ENCODE data around the gene VCAN. TPM values are rescaled to one million over a fixed set of nuclear protein-coding genes. Genes with fewer than 3 reads are reported as not detected.

The VCAN gene
- total RNA-seq, 1 donor from 2014 or later: 333 TPM

DNA sequence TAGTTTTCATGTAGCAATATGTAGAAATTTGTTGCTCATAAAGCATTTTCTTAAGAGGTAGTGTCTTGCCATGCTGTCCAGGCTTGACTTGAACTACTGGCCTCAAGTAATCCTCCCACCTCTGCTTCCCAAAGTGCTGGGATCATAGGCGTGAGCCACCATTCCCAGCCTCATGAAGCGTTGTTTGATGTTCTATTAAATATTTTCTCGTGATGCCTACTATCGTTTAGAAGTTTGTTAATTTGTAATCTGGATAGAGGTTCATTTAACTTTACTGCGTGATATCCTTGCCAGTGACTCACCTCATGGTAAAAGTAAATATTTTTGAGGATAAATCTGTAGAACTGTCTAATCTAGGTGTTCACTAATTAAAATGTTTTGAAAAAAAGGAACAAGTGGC is 82.6 kb downstream of the VCAN start:
- DNase-seq (ENCODE audit: low spot score in 2 of 2): no peak
- Histone ChIP-seq H3K27me3 (no peaks in the 10 kb centered on the region), H3K4me1 (peaks cover 3 to 46% of the 10 kb centered on the region in 2 donors), H3K27ac (peak overlapping the region; percentile 75 to 82), H3K36me3 (peaks cover 2 to 9% of the 10 kb centered on the region in 2 donors), H3K4me3 (no peak overlapping the region), H3K9me3 (no peaks in the 10 kb centered on the region)
- intact Hi-C loops (cut with DNase I): loop anchor here (10.0 kb wide), 2 partner anchors 831 to 999 kb away; partner anchors contain the start of gene EDIL3
- TF ChIP-seq, protein P1, sequence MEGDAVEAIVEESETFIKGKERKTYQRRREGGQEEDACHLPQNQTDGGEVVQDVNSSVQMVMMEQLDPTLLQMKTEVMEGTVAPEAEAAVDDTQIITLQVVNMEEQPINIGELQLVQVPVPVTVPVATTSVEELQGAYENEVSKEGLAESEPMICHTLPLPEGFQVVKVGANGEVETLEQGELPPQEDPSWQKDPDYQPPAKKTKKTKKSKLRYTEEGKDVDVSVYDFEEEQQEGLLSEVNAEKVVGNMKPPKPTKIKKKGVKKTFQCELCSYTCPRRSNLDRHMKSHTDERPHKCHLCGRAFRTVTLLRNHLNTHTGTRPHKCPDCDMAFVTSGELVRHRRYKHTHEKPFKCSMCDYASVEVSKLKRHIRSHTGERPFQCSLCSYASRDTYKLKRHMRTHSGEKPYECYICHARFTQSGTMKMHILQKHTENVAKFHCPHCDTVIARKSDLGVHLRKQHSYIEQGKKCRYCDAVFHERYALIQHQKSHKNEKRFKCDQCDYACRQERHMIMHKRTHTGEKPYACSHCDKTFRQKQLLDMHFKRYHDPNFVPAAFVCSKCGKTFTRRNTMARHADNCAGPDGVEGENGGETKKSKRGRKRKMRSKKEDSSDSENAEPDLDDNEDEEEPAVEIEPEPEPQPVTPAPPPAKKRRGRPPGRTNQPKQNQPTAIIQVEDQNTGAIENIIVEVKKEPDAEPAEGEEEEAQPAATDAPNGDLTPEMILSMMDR (IDR thresholded peaks at IDR 0.05): no peak

DNA sequence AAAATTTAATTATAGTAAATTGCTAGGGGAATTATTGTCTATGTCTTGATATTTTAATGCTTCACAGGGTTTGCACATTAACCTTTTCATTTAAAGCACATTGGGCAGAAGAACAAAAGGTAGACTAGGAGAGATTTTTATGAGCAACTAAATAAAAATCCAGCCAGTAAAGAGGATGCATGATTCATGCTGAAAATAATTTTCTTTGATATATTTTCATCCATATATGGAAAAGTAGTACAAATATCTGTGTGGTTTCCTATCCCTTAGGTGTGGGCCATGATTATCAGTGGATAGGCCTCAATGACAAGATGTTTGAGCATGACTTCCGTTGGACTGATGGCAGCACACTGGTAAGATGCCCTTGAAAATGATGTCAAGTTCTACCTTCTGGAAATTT is 83.1 kb downstream of the VCAN start:
- H3K4me1 ChIP-seq: peaks cover 5 to 50% of the 10 kb centered on the region in 2 donors
- H3K36me3 ChIP-seq: peaks cover 2 to 9% of the 10 kb centered on the region in 2 donors
- intact Hi-C loops (cut with DNase I): loop anchor here (10.0 kb wide), 2 partner anchors 830 to 1000 kb away; partner anchors contain the start of gene EDIL3
- TF ChIP-seq, protein P1 (IDR thresholded peaks at IDR 0.05): no peak
- peak overlapping the region; percentile 75 to 82 for H3K27ac ChIP-seq
- H3K4me3 ChIP-seq: no peak overlapping the region
- no peaks in the 10 kb centered on the region for H3K27me3 ChIP-seq
- DNase-seq (ENCODE audit: low spot score in 2 of 2): no peak
- H3K9me3 ChIP-seq: no peaks in the 10 kb centered on the region

DNA sequence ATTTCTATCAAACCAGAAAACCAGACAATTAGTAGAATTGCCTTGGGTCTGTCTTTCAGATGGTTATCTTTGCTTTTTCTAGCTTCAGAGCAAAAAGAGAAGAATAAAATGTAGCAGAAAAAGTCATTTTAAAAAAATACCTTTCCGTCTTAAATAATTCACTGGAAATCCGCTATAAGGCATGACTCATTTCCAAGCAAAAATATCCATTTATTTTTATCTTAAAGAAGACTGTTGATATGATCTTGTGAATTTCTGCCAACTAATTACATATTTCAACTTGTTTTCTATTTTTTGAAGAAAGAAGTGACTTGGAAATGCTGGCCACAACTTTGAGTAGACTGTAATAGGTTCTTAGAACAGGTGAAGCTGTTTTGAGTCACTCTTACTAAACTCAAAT is 83.7 kb downstream of the VCAN start:
- H3K4me1 ChIP-seq: peaks cover 5 to 55% of the 10 kb centered on the region in 2 donors
- TF ChIP-seq, protein P1 (IDR thresholded peaks at IDR 0.05): no peak
- H3K27me3 ChIP-seq: no peaks in the 10 kb centered on the region
- DNase-seq (ENCODE audit: low spot score in 2 of 2): no peak
- peak overlapping the region; percentile 75 to 82 for H3K27ac ChIP-seq
- H3K9me3 ChIP-seq: no peaks in the 10 kb centered on the region
- H3K4me3 ChIP-seq: no peak overlapping the region
- H3K36me3 ChIP-seq: peaks cover 2 to 9% of the 10 kb centered on the region in 2 donors
- intact Hi-C loops (cut with DNase I): loop anchor here (10.0 kb wide), 2 partner anchors 830 to 1000 kb away; partner anchors contain the start of gene EDIL3

DNA sequence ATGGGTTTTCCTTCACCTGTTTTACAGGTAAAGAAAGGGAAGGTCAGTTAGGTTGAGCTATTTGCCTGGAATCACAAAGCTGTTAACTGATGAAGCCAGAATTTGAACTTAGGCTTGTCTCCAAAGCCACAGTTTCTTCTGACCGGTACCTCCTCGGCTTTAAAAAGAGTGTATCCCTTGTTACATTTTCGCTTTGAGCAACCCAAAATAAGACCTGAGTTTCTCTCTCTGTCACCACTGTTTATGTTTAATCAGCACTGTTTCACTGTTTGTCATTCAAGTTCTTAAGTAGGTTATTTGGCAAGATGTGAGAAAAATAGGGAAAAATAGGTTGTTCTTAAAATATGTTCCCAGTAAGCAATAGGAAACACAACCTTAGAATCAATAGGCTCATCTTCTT is 84.6 kb downstream of the VCAN start:
- Histone ChIP-seq H3K4me1 (peaks cover 5 to 54% of the 10 kb centered on the region in 2 donors), H3K27ac (peak overlapping the region; percentile 75 to 82), H3K27me3 (no peaks in the 10 kb centered on the region), H3K36me3 (peaks cover 2 to 9% of the 10 kb centered on the region in 2 donors), H3K4me3 (no peak overlapping the region), H3K9me3 (no peaks in the 10 kb centered on the region)
- TF ChIP-seq, protein P1 (IDR thresholded peaks at IDR 0.05): no peak
- DNase-seq (ENCODE audit: low spot score in 2 of 2): no peak
- intact Hi-C loops (cut with DNase I): loop anchor here (10.0 kb wide), 2 partner anchors 829 to 1001 kb away; partner anchors contain the start of gene EDIL3

DNA sequence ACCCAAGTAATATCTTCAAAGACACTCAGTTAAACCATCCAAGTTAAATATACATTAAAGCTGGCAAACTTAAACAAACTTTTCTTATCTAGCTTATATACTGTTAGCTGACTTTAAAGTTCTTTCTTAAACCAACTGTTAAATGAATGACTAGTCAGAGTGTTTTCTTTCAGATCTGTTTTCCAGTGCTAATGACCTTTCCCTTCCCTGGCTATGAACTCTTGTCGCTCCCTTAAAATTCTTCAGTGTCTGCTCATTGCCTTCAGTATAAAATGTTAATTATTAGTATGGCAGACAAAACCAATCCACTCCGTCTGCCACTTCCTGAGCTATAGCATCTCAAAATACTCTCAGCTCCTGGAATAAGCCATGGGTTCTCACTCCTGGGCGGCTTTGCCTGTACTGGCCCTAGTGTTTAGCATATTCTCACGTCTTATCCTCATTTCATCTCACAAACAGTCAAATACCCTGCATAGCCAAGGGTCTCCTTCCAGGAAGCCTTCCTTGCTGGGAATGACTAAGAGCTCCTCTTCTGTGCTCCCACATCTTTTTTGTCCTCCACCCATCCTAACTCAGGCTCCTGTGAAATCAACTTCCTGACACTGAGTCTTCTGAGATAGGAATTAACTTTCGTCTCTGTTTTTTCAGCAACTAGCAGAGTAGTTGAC is 87.7 kb downstream of the VCAN start:
- intact Hi-C loops (cut with DNase I): loop anchor here (10.0 kb wide), 2 partner anchors 826 to 1004 kb away; partner anchors contain the start of gene EDIL3
- H3K36me3 ChIP-seq: peaks cover 2 to 9% of the 10 kb centered on the region in 2 donors
- H3K9me3 ChIP-seq: no peaks in the 10 kb centered on the region
- H3K27ac ChIP-seq: peak overlapping the region; percentile 77 to 83
- TF ChIP-seq, protein P1 (IDR thresholded peaks at IDR 0.05): no peak
- no peaks in the 10 kb centered on the region for H3K27me3 ChIP-seq
- no peak overlapping the region for H3K4me3 ChIP-seq
- DNase-seq (ENCODE audit: low spot score in 2 of 2): no peak
- H3K4me1 ChIP-seq: peaks cover 11 to 58% of the 10 kb centered on the region in 2 donors

All from ascending aorta (tissue), 2 donors.